GM21381 (cell line): Measurements from ENCODE around the gene KRTAP10-12.

Experiments
- ATAC-seq: cut with Tn5 transposase; IDR thresholded peaks from one replicate; pipeline ENCODE4 v1.9.1; 2021; ENCODE audit warnings: mild to moderate bottlenecking, moderate library complexity; ENCODE audit not compliant: unreplicated experiment

Gene KRTAP10-12

GRCh38 chr21:44730951-44731579, 34.1 kb downstream of the KRTAP10-12 start:
- no peak for ATAC-seq

DNA sequence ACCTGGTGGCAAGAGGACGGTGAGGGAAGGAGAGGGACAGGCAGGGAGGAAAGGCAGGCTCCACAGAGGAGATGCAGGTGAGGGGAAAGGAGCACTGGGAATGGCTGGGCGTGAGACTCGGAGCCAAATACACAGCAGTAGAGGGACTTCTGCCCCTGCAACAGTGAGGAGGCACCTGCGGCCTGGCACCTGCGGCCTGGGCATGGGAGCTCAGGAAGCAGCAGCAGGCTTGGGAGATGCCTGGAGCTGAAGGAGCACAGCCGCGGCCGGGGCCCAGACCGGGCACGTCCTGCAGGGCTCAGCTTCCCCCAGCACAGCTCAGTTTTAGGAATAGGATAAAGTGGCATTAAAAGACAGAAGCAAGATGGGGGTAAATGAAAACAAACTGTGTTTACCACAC, 35.3 kb downstream of the KRTAP10-12 start:
- ATAC-seq = no peak

GRCh38 chr21:44732956-44733355, 36.0 kb downstream of the KRTAP10-12 start:
- no peak for ATAC-seq

- no peak for ATAC-seq
Observed at GRCh38 chr21:44734026-44734745, 37.2 kb downstream of the KRTAP10-12 start.

- no peak for ATAC-seq
Observed at GRCh38 chr21:44734841-44735240, 37.9 kb downstream of the KRTAP10-12 start.

GRCh38 chr21:44735821-44736220, 38.8 kb downstream of the KRTAP10-12 start:
- ATAC-seq = no peak

DNA sequence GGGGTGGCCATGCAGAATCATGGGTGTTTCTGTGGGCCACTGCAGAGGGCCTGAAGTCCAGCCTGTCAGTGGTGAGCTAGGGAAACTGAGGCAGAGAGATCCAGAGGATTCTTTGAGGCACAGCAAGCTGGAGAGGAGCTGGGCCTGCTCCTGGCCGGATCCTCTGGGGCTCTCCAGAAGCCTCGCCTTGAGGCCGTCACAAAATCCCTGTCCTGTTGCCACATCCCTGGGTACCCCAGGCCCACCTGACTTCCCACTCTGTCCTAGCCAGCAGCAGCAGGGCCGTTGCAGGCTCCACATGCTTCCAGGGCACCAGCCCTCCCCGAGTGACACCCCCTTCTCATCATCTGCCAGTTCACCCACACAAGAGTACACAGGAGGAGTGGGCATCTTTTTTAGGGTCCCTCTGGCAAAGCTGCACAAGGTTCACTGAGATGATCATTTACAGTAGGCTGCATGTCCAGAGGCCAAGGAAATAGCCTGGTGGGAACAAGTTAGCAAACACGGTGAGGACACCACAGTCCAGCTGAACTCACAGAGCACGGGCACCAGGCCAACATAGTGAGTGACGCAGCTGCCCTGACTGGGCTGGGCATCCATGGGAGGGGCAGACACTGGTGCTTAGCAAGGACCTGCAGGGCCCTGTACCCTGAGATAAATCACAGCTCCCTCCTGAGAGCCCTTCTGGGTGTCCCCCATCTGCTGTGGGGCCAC, 39.5 kb downstream of the KRTAP10-12 start:
- ATAC-seq = no peak

DNA sequence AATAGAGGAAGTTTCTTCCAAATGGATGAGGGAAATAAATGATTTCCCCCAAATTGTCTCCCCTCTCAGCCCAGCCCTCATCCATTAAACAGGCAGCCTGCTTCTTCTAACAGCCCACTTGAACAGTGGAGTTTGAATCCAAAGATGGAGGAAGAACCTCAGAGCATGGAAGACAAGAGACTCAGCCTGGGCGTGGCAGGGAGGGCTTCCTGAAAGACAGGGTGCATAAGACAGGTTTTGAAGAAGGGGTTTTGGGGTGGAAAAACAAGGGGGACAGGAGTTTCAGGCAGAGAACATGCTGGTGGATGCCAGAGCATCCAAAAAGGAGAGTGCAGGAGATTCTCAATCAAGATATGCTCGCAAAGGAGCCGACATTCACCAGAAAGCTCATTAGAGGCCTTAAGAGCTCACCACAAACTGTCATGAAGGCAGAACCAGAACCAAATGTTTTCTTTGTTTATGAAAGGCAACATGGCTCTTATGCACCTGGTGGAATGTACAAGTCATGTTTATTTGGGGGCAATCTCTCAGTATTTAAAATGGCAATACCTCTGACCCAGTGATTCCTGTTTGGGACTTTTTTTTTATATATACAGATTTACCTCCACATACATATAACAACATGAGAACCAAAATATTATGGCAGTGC, 40.9 kb downstream of the KRTAP10-12 start:
- no peak for ATAC-seq

DNA sequence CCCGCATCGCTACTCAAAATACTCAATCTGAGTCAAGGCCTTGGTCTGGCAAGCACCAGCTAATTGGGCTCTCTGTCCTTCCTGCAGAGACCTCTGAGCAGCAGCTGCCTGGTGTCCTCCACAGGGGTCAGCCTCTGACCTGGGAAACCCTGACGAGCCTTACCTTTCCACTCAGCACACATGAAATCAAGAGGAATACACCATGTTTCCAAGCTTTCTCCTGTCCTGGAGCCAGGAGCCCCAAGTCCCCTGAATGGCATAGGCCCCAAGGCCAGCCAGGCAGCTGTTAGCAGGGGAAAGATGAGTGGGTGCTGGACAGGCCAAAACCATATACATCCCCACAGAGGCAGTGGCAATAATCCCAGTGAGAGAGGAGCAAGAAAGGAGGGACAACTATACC, 41.6 kb downstream of the KRTAP10-12 start:
- no peak for ATAC-seq

- ATAC-seq = no peak
Observed at GRCh38 chr21:44739316-44739715, 42.3 kb downstream of the KRTAP10-12 start.

DNA sequence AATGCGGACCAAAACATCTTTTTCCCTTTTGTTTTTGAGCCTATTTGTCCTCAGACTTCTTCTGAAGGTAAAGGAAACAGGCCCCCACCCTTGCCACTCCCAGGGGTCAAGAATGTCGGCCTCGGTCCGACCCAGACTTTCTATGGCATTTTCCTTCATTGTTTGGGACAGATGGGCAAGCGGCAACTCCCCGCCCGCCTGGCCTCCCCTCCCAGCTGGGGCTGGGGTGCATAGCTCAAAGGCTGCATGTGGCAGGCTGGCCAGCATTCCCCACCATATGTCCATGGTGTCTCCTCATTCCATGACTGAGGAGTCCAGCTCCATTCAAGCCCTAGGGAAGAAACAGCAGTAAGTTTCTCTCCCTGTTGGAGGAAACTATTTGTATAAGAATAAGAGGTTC, 43.8 kb downstream of the KRTAP10-12 start:
- no peak for ATAC-seq

DNA sequence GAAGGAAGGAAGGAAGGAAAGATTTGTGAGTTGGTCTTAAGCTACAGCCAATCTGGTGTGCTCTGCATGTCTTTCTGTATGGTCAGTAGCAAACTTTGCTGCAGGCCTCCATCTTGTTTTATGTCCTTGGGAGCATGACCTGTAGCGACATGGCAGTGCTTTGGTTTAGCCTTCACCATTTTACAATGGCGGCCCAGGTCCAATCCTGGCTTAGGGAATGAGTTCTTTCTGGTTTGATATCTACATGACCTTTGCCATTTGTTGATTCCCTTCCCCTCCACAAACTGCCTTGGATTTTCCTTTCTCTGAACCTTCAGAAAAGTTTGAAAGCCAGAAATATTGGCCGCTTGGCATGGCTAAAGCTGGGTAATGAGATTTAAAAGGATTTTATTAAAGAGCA, 44.9 kb downstream of the KRTAP10-12 start:
- no peak for ATAC-seq

DNA sequence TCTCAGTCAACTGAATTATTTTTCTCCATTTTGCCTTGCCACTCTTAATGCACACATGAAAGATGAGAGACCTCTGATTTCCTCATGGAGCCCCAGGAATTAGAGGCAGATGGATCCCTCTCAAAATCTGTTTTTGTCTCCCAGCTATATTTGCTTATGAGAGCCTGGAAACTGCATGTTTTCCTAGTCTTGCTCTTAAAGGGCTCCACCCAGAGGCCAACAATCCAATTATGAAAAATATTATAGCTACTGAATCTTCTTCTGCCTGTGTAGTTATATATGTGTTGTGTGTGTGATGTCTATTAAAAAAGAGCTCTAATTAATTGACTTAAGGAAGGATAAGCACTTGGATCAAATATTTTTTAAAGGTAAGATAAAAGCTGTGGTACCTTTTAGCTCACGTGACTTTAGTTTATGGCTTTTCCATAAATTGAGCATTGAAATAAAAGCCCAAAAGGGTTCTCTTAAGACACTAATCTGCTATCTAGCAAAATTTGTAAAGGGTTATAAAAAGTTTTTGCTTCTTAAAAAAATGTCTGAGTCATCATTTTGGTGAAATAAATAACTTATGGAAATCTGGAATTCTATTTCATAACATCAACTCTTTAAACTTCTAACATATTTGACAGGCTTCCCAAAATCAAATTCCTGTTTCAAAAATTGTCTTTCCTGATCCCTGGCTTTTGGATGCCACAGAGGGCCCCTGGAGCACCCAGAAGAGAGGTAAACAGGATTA, 45.6 kb downstream of the KRTAP10-12 start:
- no peak for ATAC-seq
